Endothelial cell of umbilical vein (primary cell): Measurements from ENCODE around the gene MARK1. TPM values are rescaled to one million over a fixed set of nuclear protein-coding genes. Genes with fewer than 3 reads are reported as not detected.

Source experiments
- BruUV-seq: library from RNA; stranded (reverse); fragments of 400-500 nt; replicated peaks from 2 replicates; lab custom pipeline; 2021; lab: Mats Ljungman, UMichigan
- CTCF ChIA-PET: fragments of 300-600, 350-600 bp; sonication (Branson Sonifier 250); formaldehyde crosslinking; loops from one replicate; lab custom pipeline; 2021; ENCODE audit warnings: antibody characterized with exemption, inconsistent platforms; lab: Charles Lee
- POLR2A ChIA-PET: fragments of 300-600, 350-600 bp; sonication (Branson Sonifier 250); formaldehyde crosslinking; loops from one replicate; lab custom pipeline; 2021; ENCODE audit warnings: antibody characterized with exemption, inconsistent platforms; lab: Charles Lee
- DNase-seq: peaks from one replicate; pipeline ENCODE4 v3.0.0-alpha.2; 2011; ENCODE audit warnings: low read depth, low spot score
- FAIRE-seq: peaks from 2 replicates; lab custom pipeline; 2011; peaks lifted over from hg19 to GRCh38; lab: Jason Lieb, UNC
- H2AFZ ChIP-seq: 2 replicates; pipeline ENCODE4 v1.6.0; 2012; ENCODE audit warnings: low read depth, low read length, control low read depth, inconsistent platforms
- H3K27ac ChIP-seq: 2 replicates; pipeline ENCODE4 v1.5.1; 2011; ENCODE audit warnings: low read depth, mild to moderate bottlenecking, control low read depth, low read length, moderate library complexity; ENCODE audit not compliant: insufficient read depth
- H3K27me3 ChIP-seq, 2 experiments: 2 replicates each; pipeline versions ENCODE4 v1.6.0 to v1.6.1; 2011; ENCODE audit warnings: low read length in 2 of 2, mixed read lengths in 1 of 2; ENCODE audit not compliant: control insufficient read depth in 2 of 2, insufficient read depth in 2 of 2
- H3K36me3 ChIP-seq, 2 experiments: 2 replicates in 1 of 2; 3 replicates in 1 of 2; pipeline ENCODE4 v1.5.1; 2011; ENCODE audit warnings: low read length in 2 of 2, mild to moderate bottlenecking in 1 of 2, moderate library complexity in 1 of 2; ENCODE audit not compliant: control insufficient read depth in 2 of 2, insufficient read depth in 2 of 2; ENCODE audit errors: extremely low read depth in 1 of 2
- H3K4me1 ChIP-seq: 3 replicates; pipeline ENCODE4 v1.5.1; 2011; ENCODE audit warnings: mild to moderate bottlenecking, low read length; ENCODE audit not compliant: control insufficient read depth, insufficient read depth; ENCODE audit errors: extremely low read depth
- H3K4me2 ChIP-seq: 2 replicates; pipeline ENCODE4 v1.6.1; 2011; ENCODE audit warnings: low read length, control low read depth, mixed read lengths; ENCODE audit not compliant: insufficient read depth
- H3K4me3 ChIP-seq, 3 experiments: fragments of 200-600 bp in 1 of 3; sonication (generic), shearing (Covaris generic) in 1 of 3; replicated peaks in 1 of 3; 2 replicates each; pipeline ENCODE4 v1.5.1; 2011 to 2016; ENCODE audit warnings: control low read depth in 3 of 3, low read length in 3 of 3, mild to moderate bottlenecking in 2 of 3, inconsistent platforms in 1 of 3, low read depth in 1 of 3, moderate library complexity in 1 of 3; ENCODE audit not compliant: insufficient read depth in 1 of 3
- H3K79me2 ChIP-seq: 2 replicates; pipeline ENCODE4 v1.6.0; 2012; ENCODE audit warnings: low read length, inconsistent platforms; ENCODE audit not compliant: control insufficient read depth, insufficient read depth
- H3K9ac ChIP-seq: replicated peaks from 2 replicates; pipeline ENCODE3; 2011; ENCODE audit warnings: low read length, control low read depth; ENCODE audit not compliant: insufficient read depth; ENCODE audit errors: extremely low read depth
- H3K9me1 ChIP-seq: replicated peaks from 3 replicates; pipeline ENCODE4 v1.6.0; 2011; ENCODE audit warnings: mild to moderate bottlenecking, low read length; ENCODE audit not compliant: control insufficient read depth, insufficient read depth; ENCODE audit errors: extremely low read depth
- H3K9me3 ChIP-seq: replicated peaks from 2 replicates; pipeline ENCODE4 v1.5.1; 2012; ENCODE audit warnings: low read length, inconsistent platforms; ENCODE audit not compliant: control insufficient read depth, insufficient read depth
- H4K20me1 ChIP-seq: replicated peaks from 2 replicates; pipeline ENCODE3; 2011; ENCODE audit warnings: mild to moderate bottlenecking, low read length; ENCODE audit not compliant: control insufficient read depth, insufficient read depth; ENCODE audit errors: extremely low read depth
- EZH2 ChIP-seq: IDR thresholded peaks from 2 replicates; pipeline ENCODE4 v1.6.1; 2012; ENCODE audit warnings: borderline replicate concordance, low read depth, mild to moderate bottlenecking, moderate library complexity, low read length, inconsistent platforms; ENCODE audit not compliant: severe bottlenecking
- JUN ChIP-seq: IDR thresholded peaks from 2 replicates; pipeline ENCODE4 v1.6.1; 2011; ENCODE audit warnings: borderline replicate concordance, low read depth; ENCODE audit not compliant: insufficient read length, insufficient read depth
- MAX ChIP-seq: IDR thresholded peaks from 2 replicates; pipeline ENCODE4 v1.6.1; 2011; ENCODE audit not compliant: insufficient read depth, insufficient read length
- POLR2A ChIP-seq: IDR thresholded peaks from 2 replicates; pipeline ENCODE4 v1.6.1; 2012; ENCODE audit warnings: low read depth, mild to moderate bottlenecking, control low read depth, low read length
- POLR2AphosphoS5 ChIP-seq: IDR thresholded peaks from 2 replicates; pipeline ENCODE4 v1.6.1; 2012; ENCODE audit warnings: low read depth, mild to moderate bottlenecking, control low read depth, low read length, moderate library complexity; ENCODE audit not compliant: insufficient read depth
- dilution Hi-C: fragments of 300-500 bp; cut with MboI; formaldehyde crosslinking; loops from one replicate; pipeline ENCODE4 v1.15.0; 2019; ENCODE audit warnings: low sequenced_read_pairs; ENCODE audit not compliant: extremely low pct_ligation_motif_present
- intact Hi-C: fragments of 100-400 bp; cut with micrococcal nuclease; formaldehyde crosslinking; loops from one replicate; pipeline ENCODE4 v1.10.0; 2022
- polyA plus RNA-seq, 4 experiments: library from polyadenylated mRNA; depleted of rRNA in 3 of 4; stranded (reverse) in 3 of 4; unstranded in 1 of 4; fragments of >200 nt; gene quantifications; 2 replicates each; pipeline versions ENCODE4 v1.2.1 to v1.2.3, GENCODE V29; 2011 to 2012; ENCODE audit warnings: missing spikeins in 1 of 4
- total RNA-seq: library from RNA; stranded (reverse); gene quantifications from 2 replicates; pipeline ENCODE4 v1.2.3, GENCODE V29; 2021
- TF ChIP-seq, protein P1 (sequence below), 2 donors: IDR thresholded peaks; 1 replicate in 1 of 2; 2 replicates in 1 of 2; pipeline ENCODE4 v1.5.1; 2011; ENCODE audit warnings: low read length in 2 of 2, mild to moderate bottlenecking in 2 of 2, moderate library complexity in 2 of 2, control low read depth in 1 of 2, inconsistent platforms in 1 of 2, low read depth in 1 of 2; ENCODE audit not compliant: insufficient read depth in 1 of 2; ENCODE audit errors: extremely low read depth in 1 of 2

MARK1 gene
- total and polyA plus RNA-seq, 2 donors (not counting 3 experiments of a cell fraction or from before 2014, with no cell fraction given), result 1.2 to 5.5 TPM

- DNase-seq (peak; percentile 47), FAIRE-seq (peak; percentile 42)
- dilution Hi-C loops (no loop called here), intact Hi-C loops (no loop called here)
- no peak overlapping the region for H2AFZ ChIP-seq
- BruUV-seq, result no TSS peak
- H3K4me1 ChIP-seq, result no peaks in the 10 kb centered on the region
- POLR2A ChIA-PET, result interaction anchor here (0.5 kb wide), 1 partner anchor 104 kb away, joined by 3 read pairs; no protein-coding TSS in a partner anchor
- TF ChIP-seq JUN, result peak; percentile 68
- TF ChIP-seq, protein P1, sequence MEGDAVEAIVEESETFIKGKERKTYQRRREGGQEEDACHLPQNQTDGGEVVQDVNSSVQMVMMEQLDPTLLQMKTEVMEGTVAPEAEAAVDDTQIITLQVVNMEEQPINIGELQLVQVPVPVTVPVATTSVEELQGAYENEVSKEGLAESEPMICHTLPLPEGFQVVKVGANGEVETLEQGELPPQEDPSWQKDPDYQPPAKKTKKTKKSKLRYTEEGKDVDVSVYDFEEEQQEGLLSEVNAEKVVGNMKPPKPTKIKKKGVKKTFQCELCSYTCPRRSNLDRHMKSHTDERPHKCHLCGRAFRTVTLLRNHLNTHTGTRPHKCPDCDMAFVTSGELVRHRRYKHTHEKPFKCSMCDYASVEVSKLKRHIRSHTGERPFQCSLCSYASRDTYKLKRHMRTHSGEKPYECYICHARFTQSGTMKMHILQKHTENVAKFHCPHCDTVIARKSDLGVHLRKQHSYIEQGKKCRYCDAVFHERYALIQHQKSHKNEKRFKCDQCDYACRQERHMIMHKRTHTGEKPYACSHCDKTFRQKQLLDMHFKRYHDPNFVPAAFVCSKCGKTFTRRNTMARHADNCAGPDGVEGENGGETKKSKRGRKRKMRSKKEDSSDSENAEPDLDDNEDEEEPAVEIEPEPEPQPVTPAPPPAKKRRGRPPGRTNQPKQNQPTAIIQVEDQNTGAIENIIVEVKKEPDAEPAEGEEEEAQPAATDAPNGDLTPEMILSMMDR (IDR thresholded peaks at IDR 0.05; ENCODE audit: extremely low read depth in 1 of 2, insufficient read depth in 1 of 2, low read depth in 1 of 2, low read length in 2 of 2), result no peak
- H3K9me1 ChIP-seq, result no peaks in the 10 kb centered on the region
- no peak overlapping the region for H3K4me3 ChIP-seq
- no peaks in the 10 kb centered on the region for H3K9me3 ChIP-seq
- H3K27ac ChIP-seq, result no peak overlapping the region
- no peaks in the 10 kb centered on the region for H3K79me2 ChIP-seq
- H3K36me3 ChIP-seq, result no peaks in the 10 kb centered on the region
- H3K27me3 ChIP-seq, result no peaks in the 10 kb centered on the region
- no peak overlapping the region for H3K4me2 ChIP-seq
- CTCF ChIA-PET, result interaction anchor here (0.7 to 1.2 kb wide), 3 partner anchors 11 to 289 kb away, joined by 3 read pairs; no protein-coding TSS in a partner anchor
- H3K9ac ChIP-seq, result no peak overlapping the region
- H4K20me1 ChIP-seq, result no peaks in the 10 kb centered on the region
These were observed 40.6 kb upstream of the MARK1 start for GRCh38 chr1:220487297-220487820.

DNA sequence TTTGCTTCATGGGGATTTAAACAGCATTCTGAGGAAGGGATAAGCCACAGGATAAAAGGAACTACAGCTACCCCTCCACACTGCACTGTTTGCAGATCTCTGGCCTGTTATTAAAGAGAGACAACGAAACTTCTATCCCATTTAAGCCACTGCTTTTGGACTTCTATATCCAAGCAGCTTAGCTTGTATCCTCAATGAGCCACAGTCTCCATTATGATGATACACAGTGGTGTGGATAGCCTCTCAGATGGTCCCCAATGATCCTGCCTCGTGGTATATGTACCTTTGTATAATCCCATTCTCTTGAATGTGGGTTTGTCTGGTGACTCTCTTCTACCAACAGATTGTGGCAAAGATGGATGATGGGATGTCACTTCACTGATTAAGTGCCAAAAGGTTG lies 36.0 kb upstream of the MARK1 start:
- Histone ChIP-seq H4K20me1 (no peaks in the 10 kb centered on the region), H3K9ac (no peak overlapping the region), H3K36me3 (no peaks in the 10 kb centered on the region), H3K79me2 (no peaks in the 10 kb centered on the region), H3K27me3 (no peaks in the 10 kb centered on the region), H3K27ac (no peak overlapping the region), H3K4me2 (no peak overlapping the region), H3K4me3 (no peak overlapping the region), H3K9me1 (no peaks in the 10 kb centered on the region), H3K9me3 (no peaks in the 10 kb centered on the region), H2AFZ (no peak overlapping the region), H3K4me1 (no peaks in the 10 kb centered on the region)
- no TSS peak for BruUV-seq
- intact Hi-C loops, result no loop called here
- CTCF ChIA-PET, result interaction anchor here (2.1 kb wide), 1 partner anchor 21 kb away, joined by 5 read pairs; no protein-coding TSS in a partner anchor
- dilution Hi-C loops, result no loop called here
- POLR2A ChIA-PET, result no interaction called here
- no peak for TF ChIP-seq JUN
- no peak for TF ChIP-seq EZH2
- no peak for TF ChIP-seq MAX
- TF ChIP-seq POLR2AphosphoS5, result no peak
- TF ChIP-seq POLR2A, result no peak
- DNase-seq (no peak), FAIRE-seq (no peak)
